ENCODE results near the gene SAMD1.

DNA sequence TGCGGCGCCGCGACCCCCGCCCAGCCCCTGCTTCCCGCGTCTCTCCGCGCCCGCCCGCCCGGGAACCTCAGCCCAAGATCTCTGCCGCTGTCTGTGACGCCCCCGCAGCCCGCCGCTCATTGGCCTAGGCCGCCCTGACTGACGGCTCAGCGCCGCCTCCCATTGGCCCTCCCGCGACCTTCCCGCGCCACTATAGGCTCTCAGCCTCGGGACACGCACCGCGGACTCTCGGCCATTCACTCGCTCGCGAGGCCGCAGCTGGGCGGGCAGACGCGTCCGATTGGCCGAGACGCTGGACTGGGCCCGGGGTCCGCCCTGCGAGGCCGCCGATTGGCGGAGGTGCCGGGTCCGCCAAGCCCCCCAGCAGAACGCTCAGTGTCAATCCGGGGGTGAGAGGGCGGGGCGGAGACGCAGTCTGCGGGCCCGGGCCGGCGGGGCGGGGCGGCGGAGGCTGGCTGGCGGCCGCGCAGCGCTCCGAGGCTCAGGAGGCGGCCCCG is 27.2 kb upstream of the SAMD1 start, which contains the start of gene PRKACA:
- TF ChIP-seq, protein P1, sequence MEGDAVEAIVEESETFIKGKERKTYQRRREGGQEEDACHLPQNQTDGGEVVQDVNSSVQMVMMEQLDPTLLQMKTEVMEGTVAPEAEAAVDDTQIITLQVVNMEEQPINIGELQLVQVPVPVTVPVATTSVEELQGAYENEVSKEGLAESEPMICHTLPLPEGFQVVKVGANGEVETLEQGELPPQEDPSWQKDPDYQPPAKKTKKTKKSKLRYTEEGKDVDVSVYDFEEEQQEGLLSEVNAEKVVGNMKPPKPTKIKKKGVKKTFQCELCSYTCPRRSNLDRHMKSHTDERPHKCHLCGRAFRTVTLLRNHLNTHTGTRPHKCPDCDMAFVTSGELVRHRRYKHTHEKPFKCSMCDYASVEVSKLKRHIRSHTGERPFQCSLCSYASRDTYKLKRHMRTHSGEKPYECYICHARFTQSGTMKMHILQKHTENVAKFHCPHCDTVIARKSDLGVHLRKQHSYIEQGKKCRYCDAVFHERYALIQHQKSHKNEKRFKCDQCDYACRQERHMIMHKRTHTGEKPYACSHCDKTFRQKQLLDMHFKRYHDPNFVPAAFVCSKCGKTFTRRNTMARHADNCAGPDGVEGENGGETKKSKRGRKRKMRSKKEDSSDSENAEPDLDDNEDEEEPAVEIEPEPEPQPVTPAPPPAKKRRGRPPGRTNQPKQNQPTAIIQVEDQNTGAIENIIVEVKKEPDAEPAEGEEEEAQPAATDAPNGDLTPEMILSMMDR (IDR thresholded peaks at IDR 0.05): no peak
- no peak for TF ChIP-seq POLR2A (IDR thresholded peaks at IDR 0.05)
